Duodenal mucosa (tissue), 2 donors: ENCODE results near the gene ZFY.
A peak's percentile ranks its signal among the peaks of the same experiment; 100 is the strongest.

ENCODE experiments used
- H3K27ac ChIP-seq: one replicate; pipeline ENCODE4 v1.7.0; 2013; ENCODE audit warnings: low read depth, low read length
- H3K27me3 ChIP-seq, 2 donors: one replicate each; pipeline ENCODE4 v1.7.0; 2013; ENCODE audit warnings: low read length in 2 of 2, control low read depth in 1 of 2; ENCODE audit not compliant: insufficient read depth in 2 of 2, control insufficient read depth in 1 of 2
- H3K36me3 ChIP-seq, 2 donors: one replicate each; pipeline ENCODE4 v1.7.0; 2013; ENCODE audit warnings: low read length in 2 of 2, control low read depth in 1 of 2; ENCODE audit not compliant: insufficient read depth in 2 of 2, control insufficient read depth in 1 of 2
- H3K4me1 ChIP-seq, 2 donors: one replicate each; pipeline ENCODE4 v1.7.0; 2013; ENCODE audit warnings: low read length in 2 of 2, control low read depth in 1 of 2; ENCODE audit not compliant: insufficient read depth in 2 of 2, control insufficient read depth in 1 of 2
- H3K4me3 ChIP-seq, 2 donors: one replicate each; pipeline ENCODE4 v1.7.0; 2013; ENCODE audit warnings: low read length in 2 of 2, low read depth in 1 of 2
- H3K9ac ChIP-seq, 2 donors: one replicate each; pipeline ENCODE4 v1.7.0; 2013; ENCODE audit warnings: low read length in 2 of 2, low read depth in 1 of 2
- H3K9me3 ChIP-seq, 2 donors: one replicate each; pipeline ENCODE4 v1.7.0; 2013; ENCODE audit warnings: low read length in 2 of 2, control low read depth in 1 of 2; ENCODE audit not compliant: control insufficient read depth in 1 of 2

The ZFY gene

GRCh38 chrY:2936436-2936750 lies 1.2 kb downstream of the ZFY start:
- peak overlapping the region; percentile 77 to 79 for H3K4me3 ChIP-seq
- H3K27ac ChIP-seq = peak overlapping the region; percentile 98

GRCh38 chrY:2937149-2937548 lies 2.0 kb downstream of the ZFY start:
- peaks cover 5 to 7% of the 10 kb centered on the region in 2 donors for H3K4me1 ChIP-seq
- H3K27me3 ChIP-seq = no peaks in the 10 kb centered on the region
- peak overlapping the region in 1 of 2 donors; percentile 87 for H3K9ac ChIP-seq
- H3K36me3 ChIP-seq = no peaks in the 10 kb centered on the region
- no peaks in the 10 kb centered on the region for H3K9me3 ChIP-seq
- peak overlapping the region; percentile 77 to 79 for H3K4me3 ChIP-seq
- no peak overlapping the region for H3K27ac ChIP-seq

More at GRCh38 chrY:2936436-2936750, 1.2 kb downstream of the ZFY start:
- peaks cover 5 to 7% of the 10 kb centered on the region in 2 donors for H3K4me1 ChIP-seq
- H3K27me3 ChIP-seq = no peaks in the 10 kb centered on the region
- peak overlapping the region; percentile 87 to 97 for H3K9ac ChIP-seq
- no peaks in the 10 kb centered on the region for H3K9me3 ChIP-seq
- no peaks in the 10 kb centered on the region for H3K36me3 ChIP-seq

- H3K9ac ChIP-seq = no peak overlapping the region
Observed at GRCh38 chrY:2949590-2950252, 14.5 kb downstream of the ZFY start.

GRCh38 chrY:2950655-2951054 lies 15.5 kb downstream of the ZFY start:
- Histone ChIP-seq H3K4me3 (no peak overlapping the region), H3K27ac (no peak overlapping the region), H3K9ac (no peak overlapping the region), H3K27me3 (no peaks in the 10 kb centered on the region), H3K36me3 (peaks cover 0 to 5% of the 10 kb centered on the region in 2 donors), H3K9me3 (no peaks in the 10 kb centered on the region), H3K4me1 (no peaks in the 10 kb centered on the region)

More at GRCh38 chrY:2949590-2950252, 14.5 kb downstream of the ZFY start:
- Histone ChIP-seq H3K27ac (no peak overlapping the region), H3K27me3 (no peaks in the 10 kb centered on the region), H3K4me3 (no peak overlapping the region), H3K9me3 (no peaks in the 10 kb centered on the region), H3K36me3 (no peaks in the 10 kb centered on the region), H3K4me1 (no peaks in the 10 kb centered on the region)

GRCh38 chrY:2952912-2953311 lies 17.7 kb downstream of the ZFY start:
- H3K27ac ChIP-seq = no peak overlapping the region
- no peak overlapping the region for H3K4me3 ChIP-seq
- H3K27me3 ChIP-seq = no peaks in the 10 kb centered on the region
- no peaks in the 10 kb centered on the region for H3K9me3 ChIP-seq
- H3K36me3 ChIP-seq = peaks cover 0 to 5% of the 10 kb centered on the region in 2 donors
- no peaks in the 10 kb centered on the region for H3K4me1 ChIP-seq
- no peak overlapping the region for H3K9ac ChIP-seq

- no peaks in the 10 kb centered on the region for H3K9me3 ChIP-seq
Observed at GRCh38 chrY:2954735-2955134, 19.6 kb downstream of the ZFY start.

GRCh38 chrY:2955561-2955960 lies 20.4 kb downstream of the ZFY start:
- H3K4me1 ChIP-seq = no peaks in the 10 kb centered on the region

More at GRCh38 chrY:2954735-2955134, 19.6 kb downstream of the ZFY start:
- H3K9ac ChIP-seq = no peak overlapping the region
- H3K27ac ChIP-seq = no peak overlapping the region
- H3K36me3 ChIP-seq = peaks cover 0 to 5% of the 10 kb centered on the region in 2 donors
- H3K27me3 ChIP-seq = no peaks in the 10 kb centered on the region
- H3K4me3 ChIP-seq = no peak overlapping the region
- H3K4me1 ChIP-seq = no peaks in the 10 kb centered on the region

GRCh38 chrY:2962061-2962460 lies 26.9 kb downstream of the ZFY start:
- Histone ChIP-seq H3K9ac (no peak overlapping the region), H3K27ac (no peak overlapping the region), H3K27me3 (no peaks in the 10 kb centered on the region), H3K36me3 (peaks cover 5 to 6% of the 10 kb centered on the region in 2 donors), H3K4me3 (no peak overlapping the region), H3K9me3 (no peaks in the 10 kb centered on the region), H3K4me1 (peaks cover 0 to 3% of the 10 kb centered on the region in 2 donors)

More at GRCh38 chrY:2955561-2955960, 20.4 kb downstream of the ZFY start:
- peaks cover 0 to 5% of the 10 kb centered on the region in 2 donors for H3K36me3 ChIP-seq
- no peak overlapping the region for H3K9ac ChIP-seq
- no peaks in the 10 kb centered on the region for H3K27me3 ChIP-seq
- no peaks in the 10 kb centered on the region for H3K9me3 ChIP-seq
- no peak overlapping the region for H3K27ac ChIP-seq
- H3K4me3 ChIP-seq = no peak overlapping the region

- H3K9me3 ChIP-seq = no peaks in the 10 kb centered on the region
- H3K4me3 ChIP-seq = no peak overlapping the region
- no peak overlapping the region for H3K27ac ChIP-seq
- no peak overlapping the region for H3K9ac ChIP-seq
- H3K36me3 ChIP-seq = peaks cover 5 to 6% of the 10 kb centered on the region in 2 donors
- H3K4me1 ChIP-seq = peaks cover 0 to 3% of the 10 kb centered on the region in 2 donors
- no peaks in the 10 kb centered on the region for H3K27me3 ChIP-seq
Observed at GRCh38 chrY:2964814-2965213, 29.6 kb downstream of the ZFY start.

- Histone ChIP-seq H3K4me3 (no peak overlapping the region), H3K36me3 (peaks cover 5 to 6% of the 10 kb centered on the region in 2 donors), H3K27ac (no peak overlapping the region), H3K9me3 (no peaks in the 10 kb centered on the region), H3K4me1 (peaks cover 0 to 3% of the 10 kb centered on the region in 2 donors), H3K9ac (no peak overlapping the region), H3K27me3 (no peaks in the 10 kb centered on the region)
Observed at GRCh38 chrY:2965629-2966028, 30.4 kb downstream of the ZFY start.
